Hepatocyte (in vitro differentiated cells): ENCODE data around the gene KCNMA1. TPM values are rescaled to one million over a fixed set of nuclear protein-coding genes. Genes with fewer than 3 reads are reported as not detected.

ENCODE experiments used
- DNase-seq: peaks from one replicate; pipeline ENCODE4 v3.0.0-alpha.2; 2016; ENCODE audit warnings: low spot score
- H2AFZ ChIP-seq: fragments of 200-600 bp; sonication (generic); 2 replicates; pipeline ENCODE4 v1.6.0; 2016; ENCODE audit warnings: antibody characterized with exemption, mild to moderate bottlenecking
- H3K27ac ChIP-seq: fragments of 200-600 bp; sonication (generic); 2 replicates; pipeline ENCODE4 v1.5.1; 2016; ENCODE audit warnings: mild to moderate bottlenecking
- H3K27me3 ChIP-seq: fragments of 200-600 bp; sonication (generic); 2 replicates; pipeline ENCODE4 v1.6.1; 2016
- H3K36me3 ChIP-seq: fragments of 200-600 bp; sonication (generic); replicated peaks from 2 replicates; pipeline ENCODE4 v1.5.1; 2016; ENCODE audit warnings: low read depth; ENCODE audit not compliant: insufficient read depth
- H3K4me1 ChIP-seq: fragments of 200-600 bp; sonication (generic); 2 replicates; pipeline ENCODE4 v1.5.1; 2016; ENCODE audit warnings: mild to moderate bottlenecking, moderate library complexity; ENCODE audit not compliant: insufficient read depth
- H3K4me2 ChIP-seq: fragments of 200-600 bp; sonication (generic); 2 replicates; pipeline ENCODE4 v1.6.0; 2016
- H3K4me3 ChIP-seq: fragments of 200-600 bp; sonication (generic); 2 replicates; pipeline ENCODE4 v1.5.1; 2016; ENCODE audit warnings: mild to moderate bottlenecking
- H3K79me2 ChIP-seq: fragments of 200-600 bp; sonication (generic); 2 replicates; pipeline ENCODE4 v1.6.0; 2017; ENCODE audit warnings: mild to moderate bottlenecking
- H3K9me2 ChIP-seq: fragments of 200-600 bp; sonication (generic); replicated peaks from 2 replicates; pipeline ENCODE4 v1.6.0; 2017; ENCODE audit warnings: mild to moderate bottlenecking; ENCODE audit not compliant: insufficient read depth
- H3K9me3 ChIP-seq: fragments of 200-600 bp; sonication (generic); 2 replicates; pipeline ENCODE4 v1.5.1; 2016; ENCODE audit warnings: low read depth, mild to moderate bottlenecking
- H4K20me1 ChIP-seq: fragments of 200-600 bp; sonication (generic); 2 replicates; pipeline ENCODE4 v1.6.0; 2016; ENCODE audit warnings: mild to moderate bottlenecking; ENCODE audit not compliant: insufficient read depth, poor library complexity, severe bottlenecking
- CTCF ChIP-seq: fragments of 200-600 bp; sonication (generic); IDR thresholded peaks from 2 replicates; pipeline ENCODE4 v1.5.1; 2016; ENCODE audit warnings: antibody characterized with exemption, mild to moderate bottlenecking; ENCODE audit not compliant: poor library complexity
- EZH2 ChIP-seq: fragments of 200-600 bp; sonication (generic); IDR thresholded peaks from 2 replicates; pipeline ENCODE4 v1.6.1; 2016; ENCODE audit warnings: antibody characterized with exemption, mild to moderate bottlenecking, borderline replicate concordance
- EZH2phosphoT487 ChIP-seq: fragments of 200-600 bp; sonication (generic); IDR thresholded peaks from one replicate; pipeline ENCODE4 v1.6.1; 2018; ENCODE audit warnings: antibody characterized with exemption, mild to moderate bottlenecking, low read depth, moderate library complexity; ENCODE audit not compliant: unreplicated experiment, severe bottlenecking
- WGBS: methylation state at CpG from one replicate; pipeline ENCODE4 v1.1.6; 2016; ENCODE audit warnings: low lambda C conversion rate; ENCODE audit errors: missing lambda C conversion rate; 5-methylcytosine and 5-hydroxymethylcytosine counted together
- polyA plus RNA-seq: library from polyadenylated mRNA; unstranded; fragments of >200 nt; fragmentation: Nextera tagmentation; extraction: Ambion mirVana; gene quantifications from 2 replicates; pipeline ENCODE4 v1.2.1, GENCODE V29; 2016
- total RNA-seq: library from RNA; depleted of rRNA; stranded (reverse); fragments of >200 nt; gene quantifications from 2 replicates; pipeline ENCODE4 v1.2.3, GENCODE V29; 2014

The KCNMA1 gene
- total and polyA plus RNA-seq, 2 experiments from 2014 or later = 42.6 to 73.3 TPM

DNA sequence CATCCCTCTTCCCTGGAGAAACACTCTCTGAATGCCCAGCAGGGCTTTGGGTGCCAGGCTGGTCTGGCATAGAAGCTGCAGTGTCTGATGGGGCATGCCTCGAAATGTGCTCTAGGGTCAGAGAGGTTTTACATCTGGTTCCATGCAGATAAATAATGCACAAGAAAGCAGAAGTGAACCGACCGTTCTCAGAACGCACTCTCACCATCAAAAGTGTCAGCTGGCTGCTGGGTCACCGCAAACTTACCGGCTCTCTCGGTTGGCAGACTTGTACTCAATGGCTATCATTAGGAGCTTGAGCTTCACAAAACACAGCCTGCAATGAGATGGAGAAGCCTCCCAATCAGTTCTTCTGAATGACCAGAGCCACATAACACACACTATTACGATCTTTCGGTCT is 610.0 kb downstream of the KCNMA1 start:
- no peak overlapping the region for H3K4me2 ChIP-seq
- no peak overlapping the region for H3K4me3 ChIP-seq
- TF ChIP-seq EZH2 (no peak), CTCF (no peak), EZH2phosphoT487 (no peak)
- H3K27ac ChIP-seq = no peak overlapping the region
- no peaks in the 10 kb centered on the region for H4K20me1 ChIP-seq
- H3K4me1 ChIP-seq = no peaks in the 10 kb centered on the region
- DNase-seq = no peak
- no peaks in the 10 kb centered on the region for H3K36me3 ChIP-seq
- 86% methylated on average over 9 of the region's 9 CpGs for WGBS
- no peaks in the 10 kb centered on the region for H3K79me2 ChIP-seq
- no peaks in the 10 kb centered on the region for H3K9me2 ChIP-seq
- H3K27me3 ChIP-seq = no peaks in the 10 kb centered on the region
- no peaks in the 10 kb centered on the region for H3K9me3 ChIP-seq
- H2AFZ ChIP-seq = no peak overlapping the region

DNA sequence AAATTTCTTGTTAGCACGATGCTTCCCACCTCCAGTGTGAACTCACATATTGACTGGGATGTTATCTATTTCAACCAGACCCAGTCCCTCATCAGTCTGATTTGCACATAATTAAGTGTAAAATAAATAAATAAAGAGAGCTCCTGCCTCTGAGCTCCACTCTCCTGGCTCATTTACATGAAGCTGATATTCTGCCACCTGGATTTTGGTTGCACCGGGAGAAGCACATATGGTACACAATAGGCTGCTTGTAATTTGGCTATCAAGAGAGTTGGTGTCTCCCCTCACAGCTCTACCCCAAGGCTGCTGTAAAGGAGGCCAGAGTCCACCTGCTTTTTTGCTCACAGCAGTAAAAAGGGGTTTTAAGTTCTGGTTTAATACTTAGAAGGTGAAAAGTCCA is 610.5 kb downstream of the KCNMA1 start:
- H3K4me3 ChIP-seq = no peak overlapping the region
- H4K20me1 ChIP-seq = no peaks in the 10 kb centered on the region
- no peaks in the 10 kb centered on the region for H3K79me2 ChIP-seq
- H3K9me3 ChIP-seq = no peaks in the 10 kb centered on the region
- 82% methylated on average over 2 of the region's 2 CpGs for WGBS
- H3K9me2 ChIP-seq = no peaks in the 10 kb centered on the region
- no peaks in the 10 kb centered on the region for H3K27me3 ChIP-seq
- no peak overlapping the region for H3K4me2 ChIP-seq
- no peak overlapping the region for H2AFZ ChIP-seq
- H3K4me1 ChIP-seq = no peaks in the 10 kb centered on the region
- TF ChIP-seq EZH2phosphoT487 = no peak
- TF ChIP-seq CTCF = no peak
- TF ChIP-seq EZH2 = no peak
- H3K36me3 ChIP-seq = no peaks in the 10 kb centered on the region
- DNase-seq = no peak
- no peak overlapping the region for H3K27ac ChIP-seq

DNA sequence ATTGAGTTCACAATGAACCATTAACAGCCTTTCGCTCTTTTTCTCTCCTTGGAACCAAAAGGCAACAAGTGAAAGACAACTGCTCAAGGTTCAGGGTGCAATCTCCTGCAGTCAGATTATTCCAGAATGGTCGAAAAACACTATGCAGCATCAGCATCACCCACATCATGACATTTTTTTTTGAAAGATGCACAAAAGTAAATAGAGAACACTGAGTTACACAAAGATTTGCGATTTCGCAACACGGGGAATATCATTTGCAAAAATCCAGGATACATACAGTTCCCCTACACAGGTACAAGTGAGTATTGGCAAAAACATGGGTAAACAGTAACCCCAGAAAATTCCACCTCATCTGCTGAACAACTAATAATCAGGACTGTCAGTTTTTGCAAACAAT is 611.5 kb downstream of the KCNMA1 start:
- no peak for DNase-seq
- no peaks in the 10 kb centered on the region for H3K9me3 ChIP-seq
- no peak overlapping the region for H3K27ac ChIP-seq
- H3K9me2 ChIP-seq = no peaks in the 10 kb centered on the region
- no peaks in the 10 kb centered on the region for H3K27me3 ChIP-seq
- TF ChIP-seq EZH2 = no peak
- H3K4me3 ChIP-seq = no peak overlapping the region
- H3K4me1 ChIP-seq = no peaks in the 10 kb centered on the region
- no peaks in the 10 kb centered on the region for H4K20me1 ChIP-seq
- no peaks in the 10 kb centered on the region for H3K79me2 ChIP-seq
- WGBS = 92% methylated on average over 5 of the region's 5 CpGs
- H3K4me2 ChIP-seq = no peak overlapping the region
- no peaks in the 10 kb centered on the region for H3K36me3 ChIP-seq
- H2AFZ ChIP-seq = no peak overlapping the region

GRCh38 chr10:77024461-77024860 is 613.1 kb downstream of the KCNMA1 start:
- no peaks in the 10 kb centered on the region for H3K9me2 ChIP-seq
- DNase-seq = no peak
- no peak overlapping the region for H3K4me3 ChIP-seq
- no peaks in the 10 kb centered on the region for H3K36me3 ChIP-seq
- no peak overlapping the region for H3K27ac ChIP-seq
- no peaks in the 10 kb centered on the region for H3K9me3 ChIP-seq
- no peaks in the 10 kb centered on the region for H4K20me1 ChIP-seq
- TF ChIP-seq EZH2phosphoT487 (no peak), CTCF (no peak), EZH2 (no peak)
- H3K27me3 ChIP-seq = no peaks in the 10 kb centered on the region
- H3K4me2 ChIP-seq = no peak overlapping the region
- H3K4me1 ChIP-seq = no peaks in the 10 kb centered on the region
- no peak overlapping the region for H2AFZ ChIP-seq
- no peaks in the 10 kb centered on the region for H3K79me2 ChIP-seq
